Thyroid gland (tissue), 4 donors: ENCODE data around the gene PSG1.
"Not testable (repeated sequence)": the region's sequence is repeated elsewhere in the genome, so short reads cannot be mapped to it uniquely, and the experiment has no call there.

ENCODE experiments used
- POLR2A ChIP-seq, 2 donors: fragments of 450-650 bp; IDR thresholded peaks; one replicate each; pipeline ENCODE4 v1.6.1; 2017; ENCODE audit warnings: antibody characterized with exemption in 2 of 2, mild to moderate bottlenecking in 2 of 2, moderate library complexity in 1 of 2
- TF ChIP-seq, protein P1 (sequence below), 6 experiments: fragments of 200-600 bp in 3 of 6; fragments of 450-650 bp in 3 of 6; sonication (generic) in 3 of 6; IDR thresholded peaks; one replicate each; pipeline ENCODE4 v1.5.1; 2016 to 2019; ENCODE audit warnings: antibody characterized with exemption in 6 of 6, mild to moderate bottlenecking in 2 of 6, inconsistent platforms in 1 of 6, moderate library complexity in 1 of 6

DNA sequence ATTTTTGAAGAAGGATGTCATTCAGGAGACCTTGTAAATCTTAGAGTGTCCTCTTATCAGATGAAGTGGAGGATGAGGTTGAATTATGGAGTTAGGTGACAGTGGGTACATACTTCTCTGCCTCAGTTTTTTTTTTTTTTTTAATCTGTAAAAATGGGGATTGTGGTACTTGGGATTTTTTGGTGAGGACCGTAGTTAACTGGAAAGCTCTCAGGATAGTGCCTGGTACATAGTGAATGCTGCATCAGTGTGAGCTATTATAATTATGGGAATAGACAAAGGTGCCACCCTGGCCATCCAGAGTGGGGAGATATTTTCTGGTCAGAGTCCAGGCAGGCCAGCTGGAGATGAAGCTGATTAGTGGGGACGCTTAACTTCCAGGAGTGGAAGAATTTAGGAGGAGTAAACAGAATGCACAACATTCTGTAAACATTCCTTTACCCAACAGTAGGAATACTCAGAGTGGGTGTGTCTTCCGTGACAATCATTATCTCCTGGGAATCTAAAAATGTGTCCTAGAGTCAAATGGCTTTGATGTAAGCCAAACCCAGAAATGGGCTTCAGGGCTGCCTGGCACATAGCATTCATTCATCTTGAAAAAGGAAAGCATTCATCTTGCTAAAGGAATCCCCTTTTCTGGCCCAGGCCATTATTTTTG, 47.4 kb downstream of the PSG1 start:
- TF ChIP-seq, protein P1, sequence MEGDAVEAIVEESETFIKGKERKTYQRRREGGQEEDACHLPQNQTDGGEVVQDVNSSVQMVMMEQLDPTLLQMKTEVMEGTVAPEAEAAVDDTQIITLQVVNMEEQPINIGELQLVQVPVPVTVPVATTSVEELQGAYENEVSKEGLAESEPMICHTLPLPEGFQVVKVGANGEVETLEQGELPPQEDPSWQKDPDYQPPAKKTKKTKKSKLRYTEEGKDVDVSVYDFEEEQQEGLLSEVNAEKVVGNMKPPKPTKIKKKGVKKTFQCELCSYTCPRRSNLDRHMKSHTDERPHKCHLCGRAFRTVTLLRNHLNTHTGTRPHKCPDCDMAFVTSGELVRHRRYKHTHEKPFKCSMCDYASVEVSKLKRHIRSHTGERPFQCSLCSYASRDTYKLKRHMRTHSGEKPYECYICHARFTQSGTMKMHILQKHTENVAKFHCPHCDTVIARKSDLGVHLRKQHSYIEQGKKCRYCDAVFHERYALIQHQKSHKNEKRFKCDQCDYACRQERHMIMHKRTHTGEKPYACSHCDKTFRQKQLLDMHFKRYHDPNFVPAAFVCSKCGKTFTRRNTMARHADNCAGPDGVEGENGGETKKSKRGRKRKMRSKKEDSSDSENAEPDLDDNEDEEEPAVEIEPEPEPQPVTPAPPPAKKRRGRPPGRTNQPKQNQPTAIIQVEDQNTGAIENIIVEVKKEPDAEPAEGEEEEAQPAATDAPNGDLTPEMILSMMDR (IDR thresholded peaks at IDR 0.05) = not testable (repeated sequence)
- TF ChIP-seq POLR2A (IDR thresholded peaks at IDR 0.05) = not testable (repeated sequence)
